Measurements from ENCODE around the gene PEPD. TPM values are rescaled to one million over a fixed set of nuclear protein-coding genes. Genes with fewer than 3 reads are reported as not detected.

Gene PEPD
- total RNA-seq, 1 donor from 2014 or later, result 49.7 TPM

- Mint-ChIP-seq H3K27me3 (ENCODE audit: low read depth) (peaks cover 32% of the 10 kb centered on the region), H3K4me1 (peaks cover 6% of the 10 kb centered on the region)
These were observed 39.7 kb upstream of the PEPD start for GRCh38 chr19:33561261-33561660.

GRCh38 chr19:33559996-33560395 is 38.4 kb upstream of the PEPD start:
- H3K27ac Mint-ChIP-seq, result no peak overlapping the region
- peaks cover 6% of the 10 kb centered on the region for H3K4me1 Mint-ChIP-seq
- H3K4me3 Mint-ChIP-seq, result no peak overlapping the region

More at GRCh38 chr19:33561261-33561660, 39.7 kb upstream of the PEPD start:
- no peak overlapping the region for H3K27ac Mint-ChIP-seq
- H3K4me3 Mint-ChIP-seq, result no peak overlapping the region
- no peak for TF ChIP-seq CTCF (IDR thresholded peaks at IDR 0.05; ENCODE audit: unreplicated experiment)
- no peaks in the 10 kb centered on the region for H3K36me3 Mint-ChIP-seq
- DNase-seq (ENCODE audit: low spot score in 2 of 2, unreplicated experiment in 2 of 2), result no peak
- H3K9me3 Mint-ChIP-seq, result no peaks in the 10 kb centered on the region

GRCh38 chr19:33558856-33559255 is 37.3 kb upstream of the PEPD start:
- no peaks in the 10 kb centered on the region for H3K9me3 Mint-ChIP-seq
- peaks cover 6% of the 10 kb centered on the region for H3K4me1 Mint-ChIP-seq
- no peak for DNase-seq (ENCODE audit: low spot score in 2 of 2, unreplicated experiment in 2 of 2)
- H3K27me3 Mint-ChIP-seq (ENCODE audit: low read depth), result peaks cover 30% of the 10 kb centered on the region
- H3K36me3 Mint-ChIP-seq, result no peaks in the 10 kb centered on the region
- H3K27ac Mint-ChIP-seq, result no peak overlapping the region
- TF ChIP-seq CTCF (IDR thresholded peaks at IDR 0.05; ENCODE audit: unreplicated experiment), result no peak
- no peak overlapping the region for H3K4me3 Mint-ChIP-seq

More at GRCh38 chr19:33559996-33560395, 38.4 kb upstream of the PEPD start:
- TF ChIP-seq CTCF (IDR thresholded peaks at IDR 0.05; ENCODE audit: unreplicated experiment), result no peak
- H3K36me3 Mint-ChIP-seq, result no peaks in the 10 kb centered on the region
- no peak for DNase-seq (ENCODE audit: low spot score in 2 of 2, unreplicated experiment in 2 of 2)
- H3K27me3 Mint-ChIP-seq (ENCODE audit: low read depth), result peaks cover 36% of the 10 kb centered on the region
- H3K9me3 Mint-ChIP-seq, result no peaks in the 10 kb centered on the region

GRCh38 chr19:33558151-33558550 is 36.6 kb upstream of the PEPD start:
- peaks cover 10% of the 10 kb centered on the region for H3K4me1 Mint-ChIP-seq
- H3K27ac Mint-ChIP-seq, result no peak overlapping the region
- no peaks in the 10 kb centered on the region for H3K9me3 Mint-ChIP-seq
- peaks cover 30% of the 10 kb centered on the region for H3K27me3 Mint-ChIP-seq (ENCODE audit: low read depth)
- TF ChIP-seq CTCF (IDR thresholded peaks at IDR 0.05; ENCODE audit: unreplicated experiment), result no peak
- H3K4me3 Mint-ChIP-seq, result no peak overlapping the region
- no peaks in the 10 kb centered on the region for H3K36me3 Mint-ChIP-seq
- no peak for DNase-seq (ENCODE audit: low spot score in 2 of 2, unreplicated experiment in 2 of 2)

- Mint-ChIP-seq H3K27ac (no peak overlapping the region), H3K27me3 (ENCODE audit: low read depth) (peaks cover 30% of the 10 kb centered on the region), H3K9me3 (no peaks in the 10 kb centered on the region), H3K4me1 (peaks cover 10% of the 10 kb centered on the region), H3K4me3 (no peak overlapping the region), H3K36me3 (no peaks in the 10 kb centered on the region)
- no peak for TF ChIP-seq CTCF (IDR thresholded peaks at IDR 0.05; ENCODE audit: unreplicated experiment)
- no peak for DNase-seq (ENCODE audit: low spot score in 2 of 2, unreplicated experiment in 2 of 2)
These were observed 36.1 kb upstream of the PEPD start for GRCh38 chr19:33557720-33558119.

- H3K9me3 Mint-ChIP-seq, result no peaks in the 10 kb centered on the region
- peaks cover 30% of the 10 kb centered on the region for H3K27me3 Mint-ChIP-seq (ENCODE audit: low read depth)
- no peak overlapping the region for H3K4me3 Mint-ChIP-seq
- H3K36me3 Mint-ChIP-seq, result no peaks in the 10 kb centered on the region
- no peak for TF ChIP-seq CTCF (IDR thresholded peaks at IDR 0.05; ENCODE audit: unreplicated experiment)
- no peak overlapping the region for H3K27ac Mint-ChIP-seq
- H3K4me1 Mint-ChIP-seq, result peaks cover 8% of the 10 kb centered on the region
- DNase-seq (ENCODE audit: low spot score in 2 of 2, unreplicated experiment in 2 of 2), result no peak
These were observed 35.6 kb upstream of the PEPD start for GRCh38 chr19:33557196-33557595.
